ENCODE data around the gene CAMK1D.

Gene CAMK1D

DNA sequence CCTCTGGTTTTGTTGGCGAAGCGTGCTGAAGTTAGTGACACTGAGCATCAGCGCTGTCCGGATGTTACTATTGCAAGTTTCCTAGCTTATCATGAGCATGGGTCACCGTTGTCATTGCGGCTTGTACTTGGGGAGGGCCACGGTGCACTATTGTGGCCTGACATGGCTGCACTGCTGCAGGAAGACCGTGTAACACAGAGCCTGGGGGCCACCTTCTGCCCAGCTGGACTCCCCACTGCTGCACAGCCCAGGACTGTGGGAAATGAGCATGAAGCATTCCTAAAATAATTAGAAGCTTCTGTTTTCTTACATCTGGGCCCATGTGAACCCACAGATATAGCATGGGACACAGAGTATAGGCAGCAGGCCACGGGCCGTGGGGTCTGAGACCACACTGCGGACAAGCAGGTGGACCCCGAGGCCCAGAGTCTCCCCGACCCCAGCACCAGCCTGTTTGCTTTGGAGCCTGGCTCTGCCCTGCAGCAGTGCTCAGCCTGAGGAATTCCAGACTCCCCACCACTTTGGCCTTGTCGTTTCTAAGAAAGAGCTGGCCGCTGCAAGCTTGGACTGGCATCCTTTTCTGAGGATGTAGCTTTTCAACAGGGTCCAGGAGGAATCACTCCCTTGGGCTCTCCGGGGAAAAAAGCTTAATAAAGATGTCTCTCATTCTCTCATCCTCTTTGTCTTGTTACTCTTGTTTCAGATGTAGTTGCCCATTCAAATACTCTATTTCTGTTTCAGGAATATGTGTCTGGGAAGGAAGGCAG, 473.0 kb downstream of the CAMK1D start:
- DNase-seq (ENCODE audit: low read depth in 2 of 2) = no peak

DNA sequence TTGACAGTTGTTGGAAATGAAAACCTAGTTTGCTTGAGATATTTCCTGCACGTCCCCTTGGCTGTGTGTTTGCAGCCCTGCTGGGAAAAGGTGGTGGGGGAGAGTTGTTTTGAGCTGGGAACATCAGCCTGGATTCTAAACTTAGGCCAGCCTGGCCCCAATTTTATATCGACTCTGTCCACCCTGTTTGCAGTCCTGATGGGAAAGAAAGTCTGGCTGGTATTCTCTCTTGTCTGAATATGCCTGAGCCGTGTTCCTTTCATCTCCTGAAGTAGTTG, 473.5 kb downstream of the CAMK1D start:
- no peak for DNase-seq (ENCODE audit: low read depth in 2 of 2)

GRCh38 chr10:12823328-12823727, 474.0 kb downstream of the CAMK1D start:
- DNase-seq (ENCODE audit: low read depth in 2 of 2) = no peak

- no peak for DNase-seq (ENCODE audit: low read depth in 2 of 2)
Observed at GRCh38 chr10:12825260-12825849, 476.0 kb downstream of the CAMK1D start.

DNA sequence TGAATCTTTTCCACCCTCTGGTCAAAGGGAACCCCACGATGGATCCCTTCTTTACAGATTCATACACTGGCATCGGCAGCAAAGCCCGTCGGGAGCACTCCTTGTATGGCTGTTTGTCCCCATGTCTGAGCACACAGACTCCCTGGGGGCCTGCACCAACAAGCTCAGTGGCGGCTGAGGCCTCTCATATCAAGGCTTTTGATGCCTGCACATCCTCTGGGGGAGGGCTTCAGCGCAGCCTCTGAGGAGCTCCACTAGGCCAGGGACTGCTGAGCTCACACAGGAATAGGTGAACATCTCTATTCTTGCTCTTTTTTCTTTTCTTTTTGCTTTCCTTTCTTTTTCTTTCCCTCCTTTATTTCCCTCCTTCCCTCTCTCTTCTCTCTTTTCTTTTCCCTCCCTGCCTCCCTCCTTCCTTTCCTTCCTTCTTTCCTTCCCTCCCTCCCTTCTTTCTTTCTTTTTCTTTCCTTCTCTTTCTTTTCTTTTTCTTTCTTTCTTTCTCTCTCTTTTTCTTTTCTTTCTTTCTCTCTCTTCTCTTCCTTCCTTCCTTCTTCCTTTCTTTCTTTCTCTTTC, 477.5 kb downstream of the CAMK1D start:
- no peak for DNase-seq (ENCODE audit: low read depth in 2 of 2)

DNA sequence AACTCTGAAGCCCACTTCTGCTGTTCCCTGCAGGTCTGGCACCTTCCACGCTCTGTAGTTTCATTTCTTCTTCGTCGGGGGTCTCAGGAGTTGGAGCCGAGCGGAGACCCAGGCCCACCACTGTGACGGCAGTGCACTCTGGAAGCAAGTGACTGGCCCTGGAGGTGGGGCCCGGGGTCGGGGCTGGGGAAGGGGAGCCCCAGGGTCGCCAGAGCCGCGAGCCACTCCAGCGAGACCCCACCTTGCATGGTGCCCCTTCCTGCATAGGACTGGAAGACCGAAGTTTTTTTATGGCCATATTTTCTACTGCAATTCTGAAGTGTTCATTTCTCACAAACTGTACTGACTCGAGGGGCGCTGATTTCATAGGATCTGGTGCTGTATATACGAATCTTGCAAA, 479.4 kb downstream of the CAMK1D start:
- DNase-seq (ENCODE audit: low read depth in 2 of 2) = no peak

DNA sequence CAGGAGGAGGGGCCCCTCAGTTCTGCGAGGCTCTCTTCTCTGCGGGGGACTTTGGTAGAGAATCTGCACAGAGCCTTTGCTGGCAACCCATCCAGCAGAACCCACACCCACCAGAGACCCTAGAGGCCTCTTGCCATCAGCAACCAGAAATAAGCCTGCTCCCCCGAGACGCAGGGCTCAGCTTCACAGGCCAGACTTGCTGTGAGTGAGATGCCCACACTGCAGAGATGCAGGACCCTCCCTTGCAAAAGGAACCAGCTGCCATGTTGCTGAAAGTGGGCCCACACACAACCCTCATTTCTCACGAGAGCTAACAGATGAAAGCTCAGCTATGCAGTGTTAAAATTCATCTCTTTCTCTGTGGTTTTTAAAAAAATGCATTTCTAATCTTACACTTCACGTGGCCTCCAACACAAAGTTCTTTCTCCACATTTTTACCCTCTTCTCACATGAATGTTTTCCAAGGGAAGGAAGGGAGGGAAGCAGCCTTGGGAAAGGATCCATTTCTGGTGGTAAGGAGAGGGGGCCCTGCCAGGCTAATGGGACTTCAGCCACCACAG, 480.6 kb downstream of the CAMK1D start:
- no peak for DNase-seq (ENCODE audit: low read depth in 2 of 2)

- no peak for DNase-seq (ENCODE audit: low read depth in 2 of 2)
Observed at GRCh38 chr10:12832096-12832495, 482.7 kb downstream of the CAMK1D start.

DNA sequence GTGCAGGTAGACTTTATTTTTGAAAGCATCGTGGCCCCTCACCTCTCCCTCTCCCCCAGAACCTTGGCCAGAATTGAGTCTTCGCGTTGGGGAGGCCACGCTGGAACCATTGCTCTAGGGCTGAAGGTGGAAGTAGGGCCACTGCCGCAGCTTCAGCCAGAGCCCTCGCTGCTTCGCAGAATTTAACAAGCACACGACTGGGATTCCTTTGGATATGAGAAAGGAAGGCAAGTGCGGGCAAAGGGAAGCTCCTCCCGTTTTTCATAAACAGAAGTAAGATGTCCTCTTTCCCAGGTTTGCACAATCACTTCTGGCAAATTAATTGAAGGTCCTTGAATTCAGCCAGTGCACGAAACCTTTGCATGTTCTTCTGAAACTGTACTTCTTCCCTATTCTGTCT, 484.1 kb downstream of the CAMK1D start:
- DNase-seq (ENCODE audit: low read depth in 2 of 2) = no peak

DNA sequence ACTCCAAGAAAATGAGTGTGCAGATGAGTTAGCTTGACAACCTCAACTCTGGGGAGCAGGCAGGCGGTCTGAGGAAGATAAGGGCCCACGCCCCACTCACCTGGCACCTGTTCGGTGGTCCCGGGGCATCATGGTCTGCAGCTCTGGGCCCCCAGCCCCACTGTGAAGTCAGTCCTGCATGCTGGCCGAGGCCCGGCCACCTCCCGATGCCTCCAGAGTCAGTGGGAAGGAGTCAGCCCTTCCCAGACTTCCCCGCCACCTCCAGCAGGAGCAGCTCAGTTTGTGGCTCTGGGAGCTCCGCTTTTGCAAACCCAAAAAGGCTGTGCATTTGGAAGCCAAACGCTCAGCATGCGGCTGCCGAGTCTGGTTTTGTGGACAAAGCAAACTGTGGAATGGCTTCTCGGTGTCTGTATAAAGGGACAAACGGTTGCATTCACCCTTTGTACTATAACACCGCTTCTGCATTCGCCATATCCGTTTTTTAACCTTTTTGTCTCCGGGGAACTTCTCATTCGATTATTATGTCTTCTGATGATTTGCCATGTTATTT, 484.8 kb downstream of the CAMK1D start:
- no peak for DNase-seq (ENCODE audit: low read depth in 2 of 2)

GRCh38 chr10:12834721-12835120, 485.4 kb downstream of the CAMK1D start:
- no peak for DNase-seq (ENCODE audit: low read depth in 2 of 2)

GRCh38 chr10:12835709-12836108, 486.4 kb downstream of the CAMK1D start:
- DNase-seq (ENCODE audit: low read depth in 2 of 2) = no peak

DNA sequence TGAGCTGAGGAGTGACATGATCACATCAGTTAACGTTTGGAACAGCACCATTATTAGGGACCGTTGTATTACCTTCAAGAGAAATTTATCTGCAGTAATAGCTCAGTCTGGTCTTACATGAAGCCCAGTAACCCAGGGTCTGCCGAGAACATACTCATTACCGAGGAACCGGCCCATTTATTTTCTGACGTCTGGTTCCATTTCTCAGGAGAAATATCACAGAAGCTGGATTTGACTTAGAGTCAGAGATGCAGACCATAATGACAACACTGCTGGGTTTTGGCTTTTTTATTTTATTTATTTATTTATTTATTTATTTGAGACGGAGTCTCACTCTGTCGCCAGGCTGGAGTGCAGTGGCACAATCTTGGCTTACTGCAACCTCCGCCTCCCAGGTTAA, 489.0 kb downstream of the CAMK1D start:
- DNase-seq (ENCODE audit: low read depth in 2 of 2) = no peak

DNA sequence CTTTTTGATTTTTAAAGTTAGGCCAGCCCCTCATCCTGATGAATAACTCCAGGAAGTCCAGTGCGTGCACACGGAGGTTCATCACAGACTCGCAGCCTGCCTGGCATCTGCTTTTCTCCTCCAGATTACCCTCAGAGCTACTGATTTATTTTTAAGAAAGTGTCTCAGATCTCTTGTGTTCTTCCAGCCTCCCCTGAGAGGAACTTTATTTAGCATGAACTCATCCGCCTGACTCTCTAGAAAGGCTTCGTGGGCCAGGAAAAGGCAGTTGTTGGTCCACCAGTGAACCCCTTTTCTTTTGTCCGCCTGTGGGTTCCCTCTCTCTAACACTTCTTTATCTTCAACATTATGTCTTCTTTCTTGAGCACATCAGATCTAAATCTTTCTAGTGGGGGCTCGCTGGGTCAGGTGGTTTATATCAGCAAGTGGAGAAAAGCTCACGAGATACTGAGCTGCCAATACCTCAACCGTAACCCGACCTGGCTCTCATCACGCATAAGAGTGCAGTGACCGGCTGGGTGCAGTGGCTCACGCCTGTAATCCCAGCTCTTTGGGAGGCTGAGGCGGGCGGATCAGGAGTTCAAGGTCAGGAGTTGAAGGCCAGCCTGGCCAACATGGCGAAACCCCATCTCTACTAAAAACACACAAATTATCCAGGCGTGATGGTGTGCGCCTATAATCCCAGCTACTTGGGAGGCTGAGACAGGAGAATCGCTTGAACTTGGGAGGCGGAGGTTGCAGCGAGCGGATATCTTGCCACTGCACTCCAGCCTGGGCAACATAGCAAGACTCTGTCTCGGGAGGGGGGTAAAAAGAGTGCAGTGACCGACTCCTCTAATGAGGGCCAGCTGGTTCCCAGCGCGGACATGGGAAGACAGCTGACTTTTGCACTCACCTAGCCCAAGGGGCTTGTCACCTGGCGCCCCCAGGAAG, 489.9 kb downstream of the CAMK1D start:
- DNase-seq (ENCODE audit: low read depth in 2 of 2) = no peak

DNA sequence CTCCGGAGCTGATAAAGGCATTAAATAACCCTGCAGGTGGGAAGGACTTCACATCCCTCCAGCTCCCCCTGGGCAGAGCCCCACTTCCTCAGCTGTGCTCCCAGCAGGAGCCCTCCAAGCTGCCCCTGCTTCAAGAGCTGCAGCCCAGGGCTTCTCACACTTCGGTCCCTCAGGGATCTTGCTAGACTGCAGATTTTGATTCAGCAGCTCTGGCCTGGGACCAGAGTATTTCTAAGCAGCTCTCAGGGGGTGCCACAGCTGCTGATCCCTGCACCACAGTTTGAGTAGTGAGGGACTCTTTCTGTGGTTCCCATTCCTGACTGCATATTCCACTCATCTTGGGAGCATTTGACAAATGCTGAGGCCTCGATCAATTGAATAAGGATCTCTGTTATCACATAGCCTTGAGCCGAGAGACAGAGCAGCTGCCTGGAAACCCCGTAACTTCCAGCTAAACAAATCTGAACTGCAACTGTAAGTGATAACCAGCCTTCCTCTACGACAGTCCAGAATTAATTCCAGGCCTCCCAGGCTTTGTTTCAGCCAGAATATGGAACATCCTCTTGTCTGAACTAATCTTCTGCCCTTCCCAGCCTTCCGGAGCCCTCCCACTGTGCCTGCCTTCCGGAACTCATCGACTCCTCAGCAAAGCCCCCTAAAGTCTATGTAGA, 490.7 kb downstream of the CAMK1D start:
- DNase-seq (ENCODE audit: low read depth in 2 of 2) = no peak

DNA sequence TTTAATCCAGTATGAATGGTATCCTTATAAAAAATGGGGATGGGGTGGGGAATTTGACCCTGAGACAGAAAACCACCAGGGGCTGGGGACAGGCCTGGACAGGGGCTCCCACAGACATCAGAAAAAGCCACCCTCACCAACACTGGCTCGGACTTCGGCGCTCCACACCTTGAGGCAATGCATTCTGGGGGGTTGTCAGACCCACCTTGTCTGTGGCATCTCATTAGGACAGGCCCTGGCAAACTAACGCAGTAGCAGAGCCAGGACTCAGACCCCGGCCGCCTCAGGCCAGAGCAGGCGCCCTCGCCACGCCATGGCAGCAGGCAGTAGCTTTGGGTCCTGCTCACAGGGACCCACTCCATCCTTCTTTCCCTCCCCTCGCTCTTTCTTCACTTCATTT, 492.1 kb downstream of the CAMK1D start:
- DNase-seq (ENCODE audit: low read depth in 2 of 2) = no peak

GRCh38 chr10:12841826-12842225, 492.5 kb downstream of the CAMK1D start:
- no peak for DNase-seq (ENCODE audit: low read depth in 2 of 2)

- DNase-seq (ENCODE audit: low read depth in 2 of 2) = no peak
Observed at GRCh38 chr10:12842310-12842709, 493.0 kb downstream of the CAMK1D start.

GRCh38 chr10:12843296-12843945, 494.1 kb downstream of the CAMK1D start:
- no peak for DNase-seq (ENCODE audit: low read depth in 2 of 2)

GRCh38 chr10:12844811-12845483, 495.6 kb downstream of the CAMK1D start:
- no peak for DNase-seq (ENCODE audit: low read depth in 2 of 2)

Measured in stimulated activated CD8-positive, alpha-beta memory T cell treated with anti-CD3 and anti-CD28 coated beads, Interleukin-7, amount 100 ng/mL, for 4 hours (primary cell).